HG03175 (cell line): ENCODE measurements around the gene ADAD2.

Experiments
- ATAC-seq: cut with Tn5 transposase; IDR thresholded peaks from one replicate; pipeline ENCODE4 v1.9.1; 2021; ENCODE audit warnings: mild to moderate bottlenecking, moderate library complexity; ENCODE audit not compliant: unreplicated experiment

Gene ADAD2

DNA sequence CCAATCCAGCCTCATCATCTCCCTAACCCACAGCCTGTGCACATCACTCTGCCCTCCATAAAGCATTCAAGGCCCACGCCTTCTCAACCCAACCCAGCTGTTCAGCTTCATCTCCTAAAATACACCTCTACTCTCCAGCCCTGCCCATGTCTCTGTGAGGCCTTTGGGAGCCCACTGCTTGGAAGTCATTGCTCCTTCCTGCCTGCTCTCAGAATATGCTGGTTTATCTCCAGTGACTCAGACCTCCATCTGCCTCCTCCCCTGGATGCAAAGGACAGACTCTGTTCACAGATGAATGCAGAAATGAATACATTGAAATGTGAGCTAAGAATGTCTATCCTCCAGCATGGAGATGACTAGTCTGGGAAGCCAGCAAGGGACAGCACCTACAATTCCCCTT, 29.9 kb downstream of the ADAD2 start:
- no peak for ATAC-seq

DNA sequence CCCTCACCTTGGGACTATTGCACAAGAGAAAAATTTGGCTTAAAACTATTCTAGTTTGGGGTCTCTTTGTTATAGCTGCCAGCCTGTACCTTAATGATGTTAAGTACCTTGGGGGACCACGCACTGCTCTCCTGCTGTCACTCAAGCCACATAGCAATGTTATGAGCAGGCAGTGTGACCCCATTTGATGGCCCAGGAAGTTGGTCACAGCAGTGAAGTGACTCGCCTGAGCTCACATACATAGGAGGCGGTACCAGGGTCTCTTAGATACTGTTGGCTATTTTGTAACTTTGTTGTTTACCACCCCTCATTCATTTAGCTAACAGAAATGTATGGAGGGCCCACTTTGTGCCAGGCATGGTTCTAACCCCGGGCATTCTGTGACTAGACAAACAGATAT, 32.5 kb downstream of the ADAD2 start:
- ATAC-seq, result no peak

DNA sequence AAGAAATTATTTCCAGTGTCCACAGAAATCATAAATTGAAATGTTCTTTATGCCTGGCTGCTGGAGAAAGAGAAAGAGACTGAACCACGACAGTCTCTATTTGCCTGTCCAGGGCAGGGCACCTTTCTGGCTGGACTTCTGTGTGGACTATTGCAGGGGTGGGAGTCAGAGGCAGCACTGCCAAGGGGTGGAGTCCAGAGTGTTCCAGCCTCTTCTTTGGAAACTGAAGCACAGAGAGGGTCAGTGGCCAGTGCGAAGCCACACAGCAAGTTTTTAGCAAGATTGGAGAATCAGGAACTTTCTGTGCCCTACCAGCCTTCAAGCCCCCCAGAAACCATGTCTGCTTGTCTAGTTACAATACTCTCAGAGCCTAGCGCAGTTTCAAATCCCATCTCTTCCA, 33.6 kb downstream of the ADAD2 start:
- ATAC-seq, result no peak

DNA sequence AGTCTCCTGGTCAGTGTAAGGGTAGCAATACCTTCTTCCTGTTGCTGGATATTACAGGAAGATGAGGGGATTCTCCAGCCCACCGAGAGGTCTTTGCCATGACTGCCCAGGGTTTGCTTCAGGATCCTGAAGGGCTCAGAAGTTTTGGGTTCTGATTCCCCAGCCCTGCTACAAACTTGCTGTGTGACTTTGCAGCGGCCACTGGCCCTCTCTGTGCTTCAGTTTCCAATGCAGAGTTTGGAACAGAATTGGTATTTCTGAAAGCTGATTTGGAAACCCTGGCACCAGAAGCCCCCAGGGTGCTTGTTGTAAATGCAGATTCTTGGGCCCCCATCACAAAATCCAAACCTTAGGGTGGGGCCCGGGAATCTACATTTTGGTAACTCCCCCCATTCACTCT, 34.2 kb downstream of the ADAD2 start:
- no peak for ATAC-seq

DNA sequence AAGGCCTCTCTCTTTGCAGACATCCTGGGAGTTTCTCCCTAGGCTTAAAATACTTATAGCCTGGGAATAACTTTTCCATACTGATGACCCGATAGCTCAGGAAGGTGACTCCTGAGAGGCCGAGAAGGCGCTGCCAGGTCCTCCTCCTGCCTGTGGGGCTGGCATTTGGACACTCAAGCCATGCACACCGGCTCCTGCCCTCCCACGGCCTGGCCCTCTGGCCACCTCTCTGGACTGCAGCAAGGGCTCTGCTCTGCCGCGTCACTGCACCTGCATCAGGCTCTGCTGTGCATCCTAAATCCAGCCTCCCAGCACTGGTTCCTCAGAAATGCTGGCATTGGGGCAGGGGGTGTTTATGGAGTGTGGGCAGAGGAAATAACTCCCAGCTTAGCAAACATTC, 34.6 kb downstream of the ADAD2 start:
- no peak for ATAC-seq

DNA sequence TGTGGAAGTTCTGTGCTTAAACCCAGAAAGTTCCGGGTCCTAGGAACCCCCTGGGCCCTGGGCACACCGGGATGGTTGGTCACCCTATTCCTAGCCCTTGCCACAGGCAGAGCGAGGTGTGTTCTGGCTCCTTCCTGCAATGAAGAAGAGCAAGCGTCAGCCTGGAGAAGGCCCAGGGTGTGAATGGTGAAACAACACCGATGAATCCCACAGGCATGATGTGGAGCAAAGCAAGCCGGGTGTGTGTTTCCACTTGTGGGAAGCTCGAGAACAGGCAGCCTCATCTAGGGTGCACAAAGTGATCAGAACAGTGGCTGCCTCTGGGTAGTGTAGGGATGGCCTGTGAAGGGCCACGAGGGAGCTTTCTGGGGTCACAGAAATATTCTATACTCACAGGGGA, 35.1 kb downstream of the ADAD2 start:
- ATAC-seq, result no peak

DNA sequence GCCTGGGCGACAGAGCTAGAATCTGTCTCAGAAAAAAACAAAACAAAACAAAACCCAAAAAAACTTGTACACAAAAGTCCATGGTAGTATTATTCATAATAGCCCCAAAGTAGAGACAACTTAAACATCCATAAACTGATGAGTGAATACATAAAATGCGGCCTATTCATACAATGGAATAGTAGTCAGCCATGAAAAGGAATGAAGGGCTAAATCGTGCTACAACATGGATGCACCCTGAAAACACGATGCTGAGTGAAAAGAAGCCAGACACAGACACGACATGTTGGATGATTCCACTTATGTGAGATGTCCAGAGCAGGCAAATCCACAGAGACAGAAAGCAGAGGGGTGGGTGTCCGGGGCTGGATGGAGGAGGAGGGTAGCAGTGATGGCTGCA, 36.6 kb downstream of the ADAD2 start:
- no peak for ATAC-seq

DNA sequence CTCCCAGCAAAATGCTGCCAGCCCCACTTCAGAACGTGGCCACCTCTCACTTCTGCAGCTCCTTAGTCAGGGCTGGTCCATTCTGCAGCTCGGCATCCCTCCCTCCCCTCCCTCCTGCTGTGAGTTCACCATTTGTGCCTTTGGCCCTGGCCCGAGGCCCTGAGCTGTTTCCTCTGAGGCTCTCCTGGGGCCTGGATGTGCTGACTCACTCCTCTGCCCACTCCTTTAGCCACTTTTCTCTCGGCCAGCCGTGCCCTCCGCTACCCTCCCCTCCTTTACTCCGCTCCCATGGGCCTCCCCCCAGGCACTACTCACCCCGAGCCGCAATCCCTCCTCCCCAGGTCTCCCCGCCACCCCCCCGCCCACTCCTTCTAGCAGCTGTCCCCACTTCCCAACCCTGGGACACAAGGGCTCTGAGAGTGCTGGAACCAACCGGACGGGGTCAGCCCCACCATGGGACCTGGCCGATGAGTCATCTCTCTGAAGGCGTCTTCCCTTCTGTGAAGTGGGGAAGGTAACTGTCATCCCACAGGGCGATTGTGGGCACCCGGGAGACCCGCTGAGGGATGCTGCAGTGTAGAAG, 37.4 kb downstream of the ADAD2 start:
- ATAC-seq, result no peak

DNA sequence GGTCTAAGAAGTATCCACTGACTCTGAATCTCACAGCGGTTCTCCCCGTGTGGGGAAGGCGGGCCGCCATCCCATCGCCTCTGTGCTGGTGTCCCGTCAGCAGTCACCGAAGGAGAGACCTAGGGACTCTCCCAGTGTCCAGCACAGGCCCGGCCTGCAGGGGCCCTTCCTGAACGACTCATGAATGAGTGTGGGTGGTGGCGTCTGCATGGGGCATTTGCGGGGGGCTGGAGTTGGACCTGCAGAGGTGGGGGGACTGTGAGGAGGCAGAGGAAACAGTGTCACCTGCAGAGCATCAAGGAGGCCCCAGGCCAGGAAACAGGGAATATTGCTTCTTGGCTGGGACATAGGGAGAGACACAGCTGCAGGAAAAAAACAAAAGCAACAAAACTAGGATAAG, 38.5 kb downstream of the ADAD2 start:
- no peak for ATAC-seq

DNA sequence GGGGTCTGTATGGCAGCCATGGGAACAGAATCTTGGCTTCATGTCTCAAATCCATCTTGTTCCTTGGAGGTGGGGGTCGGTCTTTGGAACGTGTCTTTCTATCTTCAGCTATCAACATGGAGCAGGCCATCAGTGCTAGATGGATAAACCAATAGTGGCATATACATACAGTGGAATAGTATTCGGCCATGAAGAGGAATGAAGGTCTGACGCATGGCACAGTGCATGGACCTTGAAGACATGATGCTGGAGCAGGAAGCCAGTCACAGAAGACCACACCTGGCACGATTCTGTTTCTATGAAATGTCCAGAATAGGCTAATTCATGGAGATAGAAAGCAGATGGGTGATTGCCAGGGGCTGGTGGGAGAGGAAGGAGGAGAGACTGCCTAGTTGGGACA, 41.1 kb downstream of the ADAD2 start:
- no peak for ATAC-seq

DNA sequence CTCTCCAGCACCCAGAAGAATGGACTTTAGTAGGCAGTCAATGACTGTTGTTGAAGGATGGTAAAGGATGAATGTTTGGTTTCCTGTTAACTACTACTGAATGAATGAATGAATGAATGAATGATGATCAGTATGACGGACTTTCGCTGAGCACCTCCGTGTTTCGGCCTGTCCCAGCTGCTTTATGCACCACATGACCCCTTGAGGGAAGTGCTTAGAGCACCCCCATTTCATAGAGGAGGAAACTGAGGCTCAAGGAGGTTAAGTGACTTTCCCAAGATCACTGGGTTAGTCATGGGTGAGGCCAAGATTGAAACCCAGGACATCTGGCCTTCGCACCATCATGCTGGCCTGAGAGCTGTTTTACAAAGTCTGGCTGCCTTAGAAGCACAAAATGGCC, 42.0 kb downstream of the ADAD2 start:
- no peak for ATAC-seq

DNA sequence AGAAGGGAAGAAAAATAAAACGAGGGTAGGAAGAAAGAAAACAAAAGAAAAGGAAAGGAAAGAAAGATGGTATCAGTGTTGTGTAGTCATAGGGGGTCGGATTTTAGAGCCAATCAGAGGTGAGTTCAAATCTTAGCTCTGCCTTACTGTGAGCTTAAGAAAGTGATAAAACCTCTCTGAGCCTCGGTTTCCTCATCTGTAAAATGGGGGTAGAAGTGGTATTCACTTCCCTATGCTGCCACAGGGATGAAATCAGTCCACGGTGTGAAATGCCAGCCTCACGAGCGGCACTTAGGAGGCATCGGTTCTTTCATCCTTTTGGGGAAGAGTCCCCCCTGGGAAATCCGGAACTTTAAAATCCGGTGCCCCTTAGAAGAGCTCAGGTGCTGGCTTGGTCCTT, 42.8 kb downstream of the ADAD2 start:
- ATAC-seq, result no peak

DNA sequence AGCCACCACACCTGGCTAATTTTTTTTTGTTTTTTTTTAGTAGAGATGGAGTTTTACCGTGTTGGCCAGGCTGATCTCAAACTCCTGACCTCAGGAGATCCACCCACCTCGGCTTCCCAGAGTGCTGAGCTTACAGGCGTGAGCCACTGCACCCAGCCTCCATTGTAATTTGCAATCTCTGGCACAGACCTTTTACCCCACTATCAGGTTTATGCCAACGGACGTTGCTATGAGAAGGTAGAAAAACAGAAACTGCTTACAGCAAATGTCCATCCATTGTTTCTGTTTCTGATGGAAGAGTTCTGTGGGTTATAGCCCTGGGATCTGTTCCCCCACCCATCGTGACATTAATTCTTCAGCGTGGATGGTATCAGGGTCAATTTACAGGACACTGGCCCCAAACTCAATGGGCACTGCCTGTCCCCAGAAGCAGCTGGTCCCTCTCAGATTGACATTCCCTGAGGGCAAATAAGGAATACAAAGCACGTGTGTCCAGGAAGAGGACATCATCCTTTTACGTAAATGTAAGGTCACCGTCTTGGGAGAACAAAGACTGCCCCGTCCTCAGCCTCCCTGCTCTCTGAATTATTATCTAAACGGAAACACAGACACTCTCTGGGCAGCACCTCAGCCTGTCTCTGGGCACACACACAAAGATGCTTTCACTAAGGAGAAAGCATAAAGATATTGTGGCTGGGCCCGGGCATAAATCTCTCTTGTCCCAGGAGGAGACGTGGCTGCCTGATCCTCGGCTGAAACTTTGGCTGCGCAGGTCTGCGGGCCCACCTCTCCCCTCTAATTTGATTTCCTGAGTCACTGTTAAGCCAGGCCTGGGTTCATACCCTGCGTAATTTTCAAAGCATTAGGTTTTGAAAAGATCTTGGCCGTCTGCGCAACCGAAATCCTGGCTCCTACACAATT, 43.6 kb downstream of the ADAD2 start:
- no peak for ATAC-seq

DNA sequence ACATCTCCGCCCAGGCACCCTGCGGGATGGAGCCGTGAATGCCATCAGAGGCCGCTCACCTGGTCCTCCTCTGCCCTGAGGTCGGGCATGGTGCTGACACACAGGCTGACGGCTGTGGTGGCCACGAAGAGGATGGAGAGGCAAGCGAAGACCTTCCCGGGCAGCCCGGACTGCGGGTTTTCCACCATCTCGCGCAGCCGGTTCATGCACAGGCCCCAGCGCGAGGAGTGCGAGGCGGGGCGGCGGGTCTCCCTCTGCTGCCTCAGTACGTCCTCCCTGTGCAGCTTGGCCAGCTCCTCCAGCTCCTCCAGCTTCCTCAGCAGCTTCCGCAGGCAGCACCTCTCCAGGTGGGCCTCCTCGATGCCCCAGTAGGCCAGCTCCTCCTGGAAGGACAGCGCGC, 45.7 kb downstream of the ADAD2 start:
- no peak for ATAC-seq

DNA sequence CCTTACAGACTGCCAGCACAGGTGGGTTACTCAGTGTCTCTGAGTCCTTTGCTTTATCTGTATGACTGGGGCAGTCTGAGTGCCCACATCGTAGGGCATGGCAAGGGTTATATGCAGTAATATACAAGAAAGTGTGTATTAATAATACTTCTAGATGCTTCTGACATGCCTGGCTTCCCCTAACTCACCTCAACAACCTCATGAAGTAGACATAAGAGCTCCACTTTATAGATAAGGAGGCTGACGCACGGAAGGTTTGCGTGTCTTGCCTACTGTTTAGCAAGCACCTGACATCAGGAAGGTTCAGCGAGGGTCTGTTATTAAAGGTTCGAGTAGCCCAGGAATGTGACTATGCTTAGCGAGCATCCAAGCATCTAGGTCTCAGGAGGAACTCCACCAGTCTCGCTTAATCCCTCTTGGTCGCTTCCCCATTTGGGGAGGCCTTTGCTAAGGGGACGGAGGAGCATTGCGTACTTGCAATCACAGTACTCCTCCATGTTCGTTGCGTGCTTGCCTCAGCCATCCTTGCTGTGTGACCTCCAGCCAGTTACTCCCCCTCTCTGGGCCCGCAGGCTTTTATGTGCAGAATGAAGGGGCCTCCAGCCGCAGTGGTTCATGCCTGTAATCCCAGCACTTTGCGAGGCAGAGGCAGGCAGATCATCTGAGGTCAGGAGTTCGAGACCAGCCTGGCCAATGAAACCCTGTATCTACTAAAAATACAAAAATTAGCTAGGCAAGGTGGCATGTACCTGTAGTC, 47.2 kb downstream of the ADAD2 start:
- ATAC-seq, result no peak

DNA sequence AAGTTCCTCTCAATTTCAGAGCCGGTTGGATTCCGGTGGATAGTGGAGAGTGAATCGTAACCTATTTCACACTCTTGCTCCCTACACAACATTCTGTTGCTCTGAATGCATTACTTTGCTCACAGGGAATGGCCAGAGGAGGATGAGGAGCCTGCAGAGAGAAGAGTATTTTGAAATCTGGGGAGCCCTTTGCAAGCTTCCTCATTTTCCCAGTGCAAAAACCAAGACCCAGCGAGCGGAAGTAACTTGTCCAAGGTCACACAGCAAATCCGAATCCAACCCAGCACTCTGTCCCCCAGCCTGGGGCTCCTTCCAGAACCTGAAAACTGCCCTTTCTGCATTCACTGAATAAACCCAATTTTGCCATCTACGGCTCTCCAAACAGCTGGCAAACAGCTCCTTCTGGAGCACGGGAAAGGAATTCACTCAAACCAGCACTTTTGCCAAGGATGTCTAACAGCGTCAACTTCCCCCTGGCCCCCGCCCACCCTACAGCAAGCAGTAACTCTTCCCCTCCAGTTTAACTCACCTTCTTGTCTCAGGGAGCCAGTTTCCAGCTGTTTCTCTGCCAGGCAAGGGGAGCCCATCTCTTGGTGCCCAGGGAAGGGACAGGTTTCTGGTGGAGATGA, 48.3 kb downstream of the ADAD2 start:
- no peak for ATAC-seq

DNA sequence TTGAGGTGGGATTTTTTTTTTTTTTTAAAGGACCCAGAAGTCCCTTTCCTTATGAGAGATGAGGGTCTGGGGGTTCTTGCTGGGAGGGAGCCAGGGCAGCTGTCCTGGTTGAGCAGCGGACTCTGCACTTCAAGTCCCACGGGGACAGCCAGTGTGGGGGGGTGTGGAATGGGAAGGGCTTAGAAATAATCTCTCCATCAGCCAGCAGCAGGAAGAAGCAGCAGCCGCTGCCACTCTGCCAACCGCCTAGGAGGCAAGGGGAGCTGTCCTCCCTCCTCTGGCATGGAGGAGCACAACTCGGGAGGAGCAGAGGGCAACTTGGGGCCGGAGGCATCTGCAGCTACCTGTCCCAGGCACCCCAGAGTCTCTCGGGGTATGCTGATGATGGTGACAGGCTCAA, 49.0 kb downstream of the ADAD2 start, which contains the start of gene KCNG4:
KCNG4 (minus strand) TSS at position 104 of the 400 bp plus-strand sequence. CDS start 2,527 bp downstream, outside the sequence.
- no peak for ATAC-seq

DNA sequence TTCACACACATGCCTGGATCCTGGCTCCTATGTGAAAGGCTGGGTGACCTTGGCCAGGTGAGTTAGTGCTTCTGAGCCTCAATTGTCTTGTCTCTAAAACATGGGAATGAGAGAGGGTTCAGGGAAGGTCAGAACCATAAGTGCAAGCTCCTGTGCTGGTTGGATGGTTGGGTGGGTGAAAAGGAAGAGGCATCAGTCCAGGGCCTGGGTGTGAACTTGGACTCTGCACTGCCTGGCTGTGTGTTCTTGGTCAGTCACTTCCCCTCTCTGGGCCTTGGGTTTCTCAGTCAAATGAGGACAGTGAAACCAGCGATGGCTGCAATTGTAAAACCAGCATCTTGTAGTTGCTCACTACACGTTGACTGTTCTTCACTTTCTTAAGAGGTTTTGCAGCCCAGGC, 49.5 kb downstream of the ADAD2 start:
- ATAC-seq, result no peak

DNA sequence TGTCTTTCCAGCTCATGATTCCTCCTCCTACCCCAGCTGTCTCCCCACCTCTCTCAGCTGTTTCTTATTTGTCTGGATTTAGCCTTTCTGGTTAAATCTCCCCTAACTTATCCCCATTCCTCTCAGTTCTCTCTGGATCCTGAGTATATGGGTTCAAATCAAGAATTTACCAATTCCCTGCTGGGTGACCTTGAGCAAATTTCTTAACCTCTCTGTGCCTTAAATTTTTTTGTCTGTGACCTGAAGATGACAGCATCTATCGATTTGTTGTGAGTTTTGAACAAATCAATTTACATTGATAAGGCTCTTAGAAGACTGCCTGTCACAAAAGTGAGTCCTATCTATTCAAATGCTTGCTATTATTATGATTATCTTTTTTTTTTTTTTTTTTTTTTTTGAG, 50.8 kb downstream of the ADAD2 start:
- ATAC-seq, result no peak

DNA sequence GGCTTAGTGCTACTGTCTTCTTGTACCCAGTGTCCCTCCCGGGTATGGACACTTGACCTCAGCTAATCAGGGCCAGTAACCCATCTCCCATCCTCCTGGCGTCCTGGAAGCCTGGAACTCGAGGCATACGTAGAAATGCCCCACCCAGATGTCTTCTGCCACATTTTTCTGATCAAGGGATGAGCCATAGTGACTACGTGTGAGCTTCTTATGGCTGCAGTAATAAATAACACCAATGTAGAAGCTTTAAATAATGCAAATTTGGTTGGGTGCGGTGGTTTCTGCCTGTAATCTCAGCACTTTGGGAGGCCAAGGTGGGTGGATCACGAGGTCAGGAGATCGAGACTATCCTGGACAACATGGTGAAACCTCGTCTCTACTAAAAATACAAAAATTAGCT, 51.9 kb downstream of the ADAD2 start:
- ATAC-seq, result no peak

DNA sequence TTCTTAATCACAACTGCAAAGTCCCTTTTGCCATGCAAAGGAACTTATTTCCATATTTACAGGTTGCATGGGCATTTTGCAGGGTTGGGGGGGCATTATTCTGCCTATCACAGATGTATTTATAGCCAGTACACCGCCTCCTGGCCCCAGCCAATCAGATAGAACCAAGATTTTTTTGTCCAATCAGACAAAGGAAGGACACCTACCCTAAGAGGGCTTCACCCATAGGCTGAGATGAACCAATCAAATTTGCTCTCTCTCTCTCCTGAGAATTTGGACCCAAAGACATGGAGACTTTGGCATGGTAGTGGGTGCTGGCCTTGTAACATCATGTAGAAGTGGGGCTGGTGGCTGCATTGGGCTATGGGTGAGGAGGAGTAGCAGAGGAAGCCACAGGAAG, 52.8 kb downstream of the ADAD2 start:
- no peak for ATAC-seq
